Cardiac fibroblast (primary cell): ENCODE measurements around the gene DNAJA4.
A peak's percentile ranks its signal among the peaks of the same experiment; 100 is the strongest.

Experiments used
- DNase-seq, 2 donors: peaks; one replicate each; pipeline versions ENCODE4 v3.0.0 to v3.0.0-alpha.2; 2010; ENCODE audit warnings: low read depth in 2 of 2
- H3K4me3 ChIP-seq, 2 donors: replicated peaks in 1 of 2; 1 replicate in 1 of 2; 2 replicates in 1 of 2; pipeline ENCODE4 v1.5.1; 2011; ENCODE audit warnings: low read depth in 2 of 2, low read length in 2 of 2, mild to moderate bottlenecking in 2 of 2, moderate library complexity in 1 of 2
- TF ChIP-seq, protein P1 (sequence below): IDR thresholded peaks from one replicate; pipeline ENCODE4 v1.5.1; 2011; ENCODE audit warnings: low read depth, mild to moderate bottlenecking, low read length, inconsistent platforms

The DNAJA4 gene

DNA sequence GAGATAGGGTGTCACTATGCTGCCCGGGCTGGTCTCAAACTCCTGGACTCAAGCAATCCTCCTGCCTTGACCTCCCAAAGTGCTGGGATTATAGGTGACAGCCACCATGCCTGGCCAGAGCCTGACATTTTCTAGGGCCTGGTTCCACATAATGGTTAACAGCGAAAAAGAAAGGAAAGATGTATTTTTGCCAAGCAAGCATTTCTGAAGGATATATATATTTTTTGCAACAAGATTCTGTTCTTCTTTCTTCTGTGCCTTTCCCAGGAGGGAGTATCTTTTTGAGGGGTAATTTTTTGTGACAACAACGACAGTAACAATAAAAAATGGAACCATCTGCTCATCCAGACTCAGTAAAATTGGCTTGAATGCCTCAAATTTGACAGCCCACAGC, 8.3 kb upstream of the DNAJA4 start:
- DNase-seq: no peak
- TF ChIP-seq, protein P1, sequence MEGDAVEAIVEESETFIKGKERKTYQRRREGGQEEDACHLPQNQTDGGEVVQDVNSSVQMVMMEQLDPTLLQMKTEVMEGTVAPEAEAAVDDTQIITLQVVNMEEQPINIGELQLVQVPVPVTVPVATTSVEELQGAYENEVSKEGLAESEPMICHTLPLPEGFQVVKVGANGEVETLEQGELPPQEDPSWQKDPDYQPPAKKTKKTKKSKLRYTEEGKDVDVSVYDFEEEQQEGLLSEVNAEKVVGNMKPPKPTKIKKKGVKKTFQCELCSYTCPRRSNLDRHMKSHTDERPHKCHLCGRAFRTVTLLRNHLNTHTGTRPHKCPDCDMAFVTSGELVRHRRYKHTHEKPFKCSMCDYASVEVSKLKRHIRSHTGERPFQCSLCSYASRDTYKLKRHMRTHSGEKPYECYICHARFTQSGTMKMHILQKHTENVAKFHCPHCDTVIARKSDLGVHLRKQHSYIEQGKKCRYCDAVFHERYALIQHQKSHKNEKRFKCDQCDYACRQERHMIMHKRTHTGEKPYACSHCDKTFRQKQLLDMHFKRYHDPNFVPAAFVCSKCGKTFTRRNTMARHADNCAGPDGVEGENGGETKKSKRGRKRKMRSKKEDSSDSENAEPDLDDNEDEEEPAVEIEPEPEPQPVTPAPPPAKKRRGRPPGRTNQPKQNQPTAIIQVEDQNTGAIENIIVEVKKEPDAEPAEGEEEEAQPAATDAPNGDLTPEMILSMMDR: no peak
- no peak overlapping the region for H3K4me3 ChIP-seq

DNA sequence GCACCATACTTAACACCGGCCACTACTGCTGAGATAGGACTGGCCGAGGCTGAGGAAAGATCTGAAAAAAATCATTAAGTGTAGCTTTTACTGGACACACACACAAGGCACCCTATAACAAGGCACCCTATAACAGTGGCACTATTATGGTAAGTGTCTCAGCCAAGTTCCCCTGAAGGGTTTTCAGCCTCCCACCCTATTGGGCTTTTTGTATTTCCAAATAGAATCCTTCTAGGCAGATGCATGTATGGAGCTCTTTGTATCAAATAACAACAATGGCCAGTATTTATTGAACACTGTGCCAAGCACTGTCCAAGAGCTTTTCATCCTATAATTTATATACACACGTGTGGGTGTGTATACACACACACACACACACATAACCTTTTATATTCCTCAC, 6.7 kb upstream of the DNAJA4 start:
- DNase-seq: no peak
- no peak overlapping the region for H3K4me3 ChIP-seq
- TF ChIP-seq, protein P1: no peak

DNA sequence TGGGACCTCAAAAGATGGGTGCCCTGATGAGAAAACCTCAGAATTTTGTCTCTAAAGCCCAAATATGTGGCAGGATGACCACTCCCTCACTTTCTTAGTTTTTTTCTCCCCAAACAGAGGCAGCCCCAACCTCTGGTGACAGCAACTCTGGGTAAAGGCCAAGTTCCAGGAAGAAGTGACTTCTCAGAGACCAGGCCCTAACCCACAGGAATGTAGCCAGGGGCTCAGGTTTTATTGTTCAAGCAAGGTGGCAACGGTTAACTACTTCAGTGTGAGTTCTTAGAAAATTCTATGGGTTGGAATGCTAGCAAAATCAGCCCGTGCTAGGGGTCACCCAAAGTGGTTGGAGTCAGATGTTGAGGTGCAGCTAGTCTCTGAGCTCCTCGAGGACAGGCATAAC, 5.1 kb upstream of the DNAJA4 start:
- no peak overlapping the region for H3K4me3 ChIP-seq
- no peak for DNase-seq
- TF ChIP-seq, protein P1: no peak

DNA sequence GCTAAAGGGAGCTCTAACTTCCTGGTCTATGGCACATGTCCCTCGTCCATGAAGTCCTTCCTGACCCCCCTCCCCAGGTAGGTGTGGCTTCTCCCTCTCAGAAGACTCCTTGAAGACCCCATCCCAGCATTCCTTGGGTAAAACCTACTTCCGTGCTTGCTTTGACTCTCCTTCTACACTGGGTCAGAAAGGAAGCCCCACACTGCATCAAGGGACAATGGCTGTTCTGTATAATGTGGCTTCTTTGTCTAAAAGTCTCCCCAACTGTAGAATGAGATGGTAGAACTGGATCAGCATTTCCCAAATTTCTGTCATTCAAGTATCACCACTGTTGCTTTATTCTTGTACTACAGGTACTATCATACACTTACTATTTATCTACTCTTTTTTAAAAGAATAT, 3.9 kb upstream of the DNAJA4 start:
- no peak overlapping the region for H3K4me3 ChIP-seq
- no peak for DNase-seq
- TF ChIP-seq, protein P1: no peak

DNA sequence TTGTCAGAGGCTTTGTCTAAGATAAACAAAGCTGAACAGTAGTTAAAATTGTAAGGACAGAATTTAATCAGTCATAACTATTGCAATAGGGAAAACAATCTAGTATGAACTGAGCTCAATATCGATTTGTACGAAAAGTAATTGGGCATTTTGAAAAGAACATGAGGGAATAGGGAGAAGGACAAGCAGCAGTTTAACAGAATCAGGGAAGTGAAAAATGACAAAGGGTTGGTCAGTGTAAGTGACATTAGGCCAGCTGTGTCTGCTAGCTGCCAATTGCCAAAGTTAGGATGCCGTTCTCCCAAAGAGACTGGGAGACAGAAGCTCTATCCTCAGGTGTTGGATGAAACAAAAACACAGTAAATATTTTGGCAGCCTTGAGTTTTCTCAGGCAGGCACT, 3.3 kb upstream of the DNAJA4 start:
- no peak overlapping the region for H3K4me3 ChIP-seq
- TF ChIP-seq, protein P1: no peak
- no peak for DNase-seq

DNA sequence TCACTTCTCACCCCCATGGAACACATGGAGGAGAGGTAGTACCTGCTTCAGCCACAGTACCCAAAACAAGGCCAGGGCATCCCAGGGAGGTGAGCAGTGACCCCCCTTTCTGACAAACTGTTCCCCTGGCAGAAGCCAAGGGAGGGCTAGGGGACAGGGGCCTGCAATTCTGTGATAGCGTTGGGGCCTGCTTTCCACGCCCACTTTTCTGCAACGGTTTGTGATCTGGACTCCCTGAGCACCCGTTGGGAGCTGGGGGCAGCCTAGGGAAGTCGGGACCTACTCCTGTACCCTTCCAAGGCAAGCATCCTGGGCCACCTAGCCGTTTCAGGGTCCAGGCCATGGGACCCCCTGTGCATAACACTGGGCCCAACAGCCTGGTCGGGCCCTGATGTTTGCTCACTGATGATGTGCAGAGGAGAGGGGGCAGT, 996 bp upstream of the DNAJA4 start:
- no peak for DNase-seq
- H3K4me3 ChIP-seq: no peak overlapping the region
- TF ChIP-seq, protein P1: no peak

DNA sequence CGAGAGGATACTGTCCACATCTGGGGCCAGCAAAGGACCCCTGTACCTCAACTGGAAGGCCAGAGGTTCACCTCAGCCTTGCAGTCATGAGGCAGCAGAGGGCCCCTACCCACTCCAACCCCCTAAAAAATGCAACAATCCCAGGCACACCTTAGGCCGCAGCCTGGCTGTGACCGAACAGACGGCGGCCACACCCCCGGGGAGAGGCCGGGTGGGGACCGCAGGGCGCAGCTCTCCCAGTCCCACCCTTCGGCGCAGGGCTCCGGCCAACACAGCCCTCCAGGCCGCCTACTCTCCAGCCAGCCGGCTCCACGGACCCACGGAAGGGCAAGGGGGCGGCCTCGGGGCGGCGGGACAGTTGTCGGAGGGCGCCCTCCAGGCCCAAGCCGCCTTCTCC, 457 bp upstream of the DNAJA4 start:
- TF ChIP-seq, protein P1: no peak
- peak overlapping the region; percentile 26 to 54 for H3K4me3 ChIP-seq
- DNase-seq: no peak
